Fibroblast of pulmonary artery (primary cell): ENCODE results near the gene SGK1.

Experiments used
- DNase-seq: peaks from one replicate; pipeline ENCODE4 v3.0.0-alpha.2; 2010; ENCODE audit warnings: low read depth
- H3K4me3 ChIP-seq: replicated peaks from 2 replicates; pipeline ENCODE4 v1.5.1; 2011; ENCODE audit warnings: low read depth, mild to moderate bottlenecking, control low read depth, low read length, moderate library complexity
- CTCF ChIP-seq: IDR thresholded peaks from 2 replicates; pipeline ENCODE4 v1.5.1; 2011; ENCODE audit warnings: mild to moderate bottlenecking, control low read depth, low read length, inconsistent platforms; ENCODE audit errors: missing control alignments

Gene SGK1

DNA sequence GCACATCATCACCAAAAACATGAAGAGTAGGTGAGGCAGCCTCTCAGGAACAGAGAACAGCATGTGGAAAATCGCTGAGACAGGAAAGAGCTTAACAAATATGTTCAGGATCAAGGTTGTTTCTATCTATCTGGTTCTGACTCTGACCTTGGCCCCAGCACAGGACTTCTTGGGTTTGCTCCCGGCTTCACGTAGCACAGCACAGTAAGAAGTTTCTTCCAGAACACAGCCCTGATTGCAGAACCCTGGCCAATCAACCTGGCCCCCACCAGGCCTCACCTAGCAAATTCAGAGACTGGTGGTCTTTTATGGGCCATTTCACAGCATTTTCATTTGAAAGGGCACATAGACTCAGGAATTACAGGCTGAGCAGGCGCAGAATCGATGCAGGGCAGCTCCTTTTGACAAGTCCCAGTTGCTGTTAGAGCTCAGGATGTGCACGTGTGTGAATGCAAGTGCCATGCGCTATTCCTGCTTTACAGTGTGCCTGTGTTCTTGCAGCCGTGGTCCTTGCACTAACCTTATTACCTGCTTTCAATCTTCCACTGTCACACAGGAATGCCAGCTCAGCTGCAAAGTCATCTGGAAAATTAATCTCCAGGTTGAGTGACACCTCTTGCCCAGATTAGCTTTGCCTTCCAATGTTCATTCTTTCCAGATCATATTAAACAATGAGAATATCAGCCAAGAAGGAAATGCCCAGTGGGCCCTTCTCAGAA, 165.0 kb downstream of the SGK1 start:
- TF ChIP-seq CTCF, result no peak
- no peak overlapping the region for H3K4me3 ChIP-seq
- no peak for DNase-seq

DNA sequence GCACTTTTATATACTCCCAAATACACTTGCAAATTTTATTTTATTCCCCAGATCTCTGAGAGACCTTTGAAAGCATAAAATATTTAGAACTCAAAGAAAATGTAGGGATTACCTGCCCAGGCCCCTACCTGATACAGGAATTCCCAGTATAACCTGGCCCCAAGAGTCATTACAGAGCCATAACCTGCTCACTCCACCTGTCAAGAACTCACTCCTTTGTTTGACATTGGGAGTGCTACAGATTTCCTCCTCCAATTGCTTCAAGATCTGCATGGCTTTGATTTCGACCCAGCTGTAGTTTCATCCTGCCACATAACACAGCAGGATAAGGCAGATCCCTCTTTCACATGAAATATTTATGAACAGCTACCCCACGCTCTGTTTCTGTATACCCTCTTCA, 169.3 kb downstream of the SGK1 start:
- DNase-seq, result no peak
- H3K4me3 ChIP-seq, result no peak overlapping the region
- TF ChIP-seq CTCF, result no peak

DNA sequence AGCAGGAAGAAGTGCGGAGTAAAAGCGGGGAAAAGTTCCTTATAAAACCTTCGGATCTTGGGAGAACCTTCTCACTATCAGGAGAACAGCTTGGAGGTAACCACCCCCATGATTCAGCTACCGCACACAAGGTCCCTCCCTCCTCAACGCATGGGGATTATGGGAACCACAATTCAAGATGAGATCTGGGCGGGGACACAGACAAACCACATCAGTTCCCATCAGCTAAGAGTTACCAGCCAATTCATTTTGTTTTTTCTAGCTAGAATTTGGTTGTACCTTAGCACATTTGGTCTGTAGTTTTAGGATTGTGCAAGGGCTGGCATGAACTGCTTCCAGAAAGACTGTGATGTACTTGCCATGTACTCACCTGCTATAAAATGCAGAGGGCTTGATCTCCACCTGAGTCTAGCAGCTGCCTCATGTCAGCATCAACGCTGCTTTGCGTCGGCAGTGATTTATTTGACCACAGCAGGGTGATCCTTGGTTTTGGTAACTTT, 170.8 kb downstream of the SGK1 start:
- no peak overlapping the region for H3K4me3 ChIP-seq
- no peak for DNase-seq
- TF ChIP-seq CTCF, result no peak

GRCh38 chr6:134146268-134147033, 171.5 kb downstream of the SGK1 start:
- no peak overlapping the region for H3K4me3 ChIP-seq
- no peak for DNase-seq
- TF ChIP-seq CTCF, result no peak

GRCh38 chr6:134145786-134146185, 172.1 kb downstream of the SGK1 start:
- TF ChIP-seq CTCF, result no peak
- peak; percentile 31 for DNase-seq

GRCh38 chr6:134138226-134138975, 179.5 kb downstream of the SGK1 start:
- TF ChIP-seq CTCF, result no peak
- DNase-seq, result peak; percentile 16
- H3K4me3 ChIP-seq, result no peak overlapping the region

More at GRCh38 chr6:134145786-134146185, 172.1 kb downstream of the SGK1 start:
- H3K4me3 ChIP-seq, result no peak overlapping the region
